HL-60 (cell line): Measurements from ENCODE around the gene TSPAN11.

Source experiments
- DNase-seq, 2 experiments: peaks; one replicate each; pipeline ENCODE4 v3.0.0-alpha.2; 2010 to 2020; ENCODE audit warnings: low read depth in 1 of 2, low spot score in 1 of 2
- H3K27ac ChIP-seq: fragments of 250-450 bp; sonication (Bioruptor Pico); replicated peaks from 2 replicates; pipeline ENCODE4 v1.5.1; 2020; ENCODE audit warnings: mild to moderate bottlenecking, moderate library complexity
- H3K27me3 ChIP-seq: fragments of 250-450 bp; sonication (Bioruptor Pico); 2 replicates; pipeline ENCODE4 v1.5.1; 2021; ENCODE audit warnings: mild to moderate bottlenecking, moderate library complexity; ENCODE audit not compliant: insufficient read depth, poor library complexity, severe bottlenecking
- H3K4me3 ChIP-seq: replicated peaks from 2 replicates; pipeline ENCODE4 v1.5.1; 2011; ENCODE audit warnings: mild to moderate bottlenecking, control low read depth, low read length; ENCODE audit not compliant: insufficient read depth
- CTCF ChIP-seq: IDR thresholded peaks from one replicate; pipeline ENCODE4 v1.5.1; 2011; ENCODE audit warnings: low read length, control low read depth, inconsistent platforms; ENCODE audit not compliant: insufficient read depth
- GABPA ChIP-seq: IDR thresholded peaks from 2 replicates; pipeline ENCODE4 v1.6.1; 2012; ENCODE audit warnings: low read depth
- POLR2AphosphoS5 ChIP-seq: IDR thresholded peaks from 2 replicates; pipeline ENCODE4 v1.6.1; 2012; ENCODE audit warnings: low read depth
- REST ChIP-seq: IDR thresholded peaks from 2 replicates; pipeline ENCODE4 v1.6.1; 2012; ENCODE audit warnings: low read depth; ENCODE audit not compliant: insufficient replicate concordance
- SPI1 ChIP-seq: IDR thresholded peaks from 2 replicates; pipeline ENCODE4 v1.6.1; 2012; ENCODE audit warnings: low read depth, mild to moderate bottlenecking, borderline replicate concordance

Gene TSPAN11

GRCh38 chr12:31037931-31038330 is 111.4 kb downstream of the TSPAN11 start:
- no peak for DNase-seq
- Histone ChIP-seq H3K4me3 (no peak overlapping the region), H3K27me3 (no peaks in the 10 kb centered on the region), H3K27ac (no peak overlapping the region)
- TF ChIP-seq GABPA (no peak), POLR2AphosphoS5 (no peak), SPI1 (no peak), CTCF (no peak), REST (no peak)

GRCh38 chr12:31041033-31041564 is 114.6 kb downstream of the TSPAN11 start:
- no peaks in the 10 kb centered on the region for H3K27me3 ChIP-seq
- DNase-seq, result no peak
- H3K27ac ChIP-seq, result no peak overlapping the region
- TF ChIP-seq REST (no peak), SPI1 (no peak), POLR2AphosphoS5 (no peak), CTCF (no peak), GABPA (no peak)
- H3K4me3 ChIP-seq, result no peak overlapping the region
